Hepatocyte (in vitro differentiated cells): ENCODE measurements around the gene NHS. TPM values are rescaled to one million over a fixed set of nuclear protein-coding genes. Genes with fewer than 3 reads are reported as not detected.

Source experiments
- DNase-seq: peaks from one replicate; pipeline ENCODE4 v3.0.0-alpha.2; 2016; ENCODE audit warnings: low spot score
- H2AFZ ChIP-seq: fragments of 200-600 bp; sonication (generic); 2 replicates; pipeline ENCODE4 v1.6.0; 2016; ENCODE audit warnings: antibody characterized with exemption, mild to moderate bottlenecking
- H3K27ac ChIP-seq: fragments of 200-600 bp; sonication (generic); 2 replicates; pipeline ENCODE4 v1.5.1; 2016; ENCODE audit warnings: mild to moderate bottlenecking
- H3K27me3 ChIP-seq: fragments of 200-600 bp; sonication (generic); 2 replicates; pipeline ENCODE4 v1.6.1; 2016
- H3K36me3 ChIP-seq: fragments of 200-600 bp; sonication (generic); replicated peaks from 2 replicates; pipeline ENCODE4 v1.5.1; 2016; ENCODE audit warnings: low read depth; ENCODE audit not compliant: insufficient read depth
- H3K4me1 ChIP-seq: fragments of 200-600 bp; sonication (generic); 2 replicates; pipeline ENCODE4 v1.5.1; 2016; ENCODE audit warnings: mild to moderate bottlenecking, moderate library complexity; ENCODE audit not compliant: insufficient read depth
- H3K4me2 ChIP-seq: fragments of 200-600 bp; sonication (generic); 2 replicates; pipeline ENCODE4 v1.6.0; 2016
- H3K4me3 ChIP-seq: fragments of 200-600 bp; sonication (generic); 2 replicates; pipeline ENCODE4 v1.5.1; 2016; ENCODE audit warnings: mild to moderate bottlenecking
- H3K79me2 ChIP-seq: fragments of 200-600 bp; sonication (generic); 2 replicates; pipeline ENCODE4 v1.6.0; 2017; ENCODE audit warnings: mild to moderate bottlenecking
- H3K9me2 ChIP-seq: fragments of 200-600 bp; sonication (generic); replicated peaks from 2 replicates; pipeline ENCODE4 v1.6.0; 2017; ENCODE audit warnings: mild to moderate bottlenecking; ENCODE audit not compliant: insufficient read depth
- H3K9me3 ChIP-seq: fragments of 200-600 bp; sonication (generic); 2 replicates; pipeline ENCODE4 v1.5.1; 2016; ENCODE audit warnings: low read depth, mild to moderate bottlenecking
- H4K20me1 ChIP-seq: fragments of 200-600 bp; sonication (generic); 2 replicates; pipeline ENCODE4 v1.6.0; 2016; ENCODE audit warnings: mild to moderate bottlenecking; ENCODE audit not compliant: insufficient read depth, poor library complexity, severe bottlenecking
- EZH2 ChIP-seq: fragments of 200-600 bp; sonication (generic); IDR thresholded peaks from 2 replicates; pipeline ENCODE4 v1.6.1; 2016; ENCODE audit warnings: antibody characterized with exemption, mild to moderate bottlenecking, borderline replicate concordance
- EZH2phosphoT487 ChIP-seq: fragments of 200-600 bp; sonication (generic); IDR thresholded peaks from one replicate; pipeline ENCODE4 v1.6.1; 2018; ENCODE audit warnings: antibody characterized with exemption, mild to moderate bottlenecking, low read depth, moderate library complexity; ENCODE audit not compliant: unreplicated experiment, severe bottlenecking
- WGBS: methylation state at CpG from one replicate; pipeline ENCODE4 v1.1.6; 2016; ENCODE audit warnings: low lambda C conversion rate; ENCODE audit errors: missing lambda C conversion rate; 5-methylcytosine and 5-hydroxymethylcytosine counted together
- polyA plus RNA-seq: library from polyadenylated mRNA; unstranded; fragments of >200 nt; fragmentation: Nextera tagmentation; extraction: Ambion mirVana; gene quantifications from 2 replicates; pipeline ENCODE4 v1.2.1, GENCODE V29; 2016
- total RNA-seq: library from RNA; depleted of rRNA; stranded (reverse); fragments of >200 nt; gene quantifications from 2 replicates; pipeline ENCODE4 v1.2.3, GENCODE V29; 2014
- TF ChIP-seq, protein P1 (sequence below): fragments of 200-600 bp; sonication (generic); IDR thresholded peaks from 2 replicates; pipeline ENCODE4 v1.5.1; 2016; ENCODE audit warnings: antibody characterized with exemption, mild to moderate bottlenecking; ENCODE audit not compliant: poor library complexity

The NHS gene
- total and polyA plus RNA-seq, 2 experiments from 2014 or later = 0.35 to 3.1 TPM

DNA sequence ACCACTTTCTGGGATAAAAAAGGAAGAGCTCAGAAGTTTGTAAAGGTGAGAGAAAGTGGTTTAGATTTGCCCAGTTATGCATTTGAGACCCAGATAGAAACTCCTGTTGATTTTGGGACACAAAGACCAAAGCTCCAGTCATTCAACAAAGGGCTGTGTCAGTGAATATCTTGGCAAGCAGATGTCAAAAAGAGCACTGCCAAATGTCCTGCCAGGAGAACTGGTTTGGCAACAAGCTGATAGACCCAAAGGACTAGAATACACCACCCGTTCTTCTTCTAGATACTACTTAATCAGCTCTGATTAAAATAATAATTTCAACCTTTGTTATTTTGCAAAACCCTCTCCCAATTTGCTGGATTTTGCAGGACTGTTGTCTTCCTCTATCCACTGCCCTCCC is 121.4 kb downstream of the NHS start:
- no peak for DNase-seq
- 60% methylated on average over 1 of the region's 1 CpG for WGBS
- Histone ChIP-seq H3K9me3 (no peaks in the 10 kb centered on the region), H3K79me2 (no peaks in the 10 kb centered on the region), H3K9me2 (no peaks in the 10 kb centered on the region), H4K20me1 (no peaks in the 10 kb centered on the region), H3K4me2 (no peak overlapping the region), H2AFZ (no peak overlapping the region), H3K27me3 (no peaks in the 10 kb centered on the region), H3K4me1 (no peaks in the 10 kb centered on the region), H3K27ac (no peak overlapping the region), H3K4me3 (no peak overlapping the region), H3K36me3 (no peaks in the 10 kb centered on the region)
- TF ChIP-seq, protein P1, sequence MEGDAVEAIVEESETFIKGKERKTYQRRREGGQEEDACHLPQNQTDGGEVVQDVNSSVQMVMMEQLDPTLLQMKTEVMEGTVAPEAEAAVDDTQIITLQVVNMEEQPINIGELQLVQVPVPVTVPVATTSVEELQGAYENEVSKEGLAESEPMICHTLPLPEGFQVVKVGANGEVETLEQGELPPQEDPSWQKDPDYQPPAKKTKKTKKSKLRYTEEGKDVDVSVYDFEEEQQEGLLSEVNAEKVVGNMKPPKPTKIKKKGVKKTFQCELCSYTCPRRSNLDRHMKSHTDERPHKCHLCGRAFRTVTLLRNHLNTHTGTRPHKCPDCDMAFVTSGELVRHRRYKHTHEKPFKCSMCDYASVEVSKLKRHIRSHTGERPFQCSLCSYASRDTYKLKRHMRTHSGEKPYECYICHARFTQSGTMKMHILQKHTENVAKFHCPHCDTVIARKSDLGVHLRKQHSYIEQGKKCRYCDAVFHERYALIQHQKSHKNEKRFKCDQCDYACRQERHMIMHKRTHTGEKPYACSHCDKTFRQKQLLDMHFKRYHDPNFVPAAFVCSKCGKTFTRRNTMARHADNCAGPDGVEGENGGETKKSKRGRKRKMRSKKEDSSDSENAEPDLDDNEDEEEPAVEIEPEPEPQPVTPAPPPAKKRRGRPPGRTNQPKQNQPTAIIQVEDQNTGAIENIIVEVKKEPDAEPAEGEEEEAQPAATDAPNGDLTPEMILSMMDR = no peak
- TF ChIP-seq EZH2phosphoT487 (no peak), EZH2 (no peak)

DNA sequence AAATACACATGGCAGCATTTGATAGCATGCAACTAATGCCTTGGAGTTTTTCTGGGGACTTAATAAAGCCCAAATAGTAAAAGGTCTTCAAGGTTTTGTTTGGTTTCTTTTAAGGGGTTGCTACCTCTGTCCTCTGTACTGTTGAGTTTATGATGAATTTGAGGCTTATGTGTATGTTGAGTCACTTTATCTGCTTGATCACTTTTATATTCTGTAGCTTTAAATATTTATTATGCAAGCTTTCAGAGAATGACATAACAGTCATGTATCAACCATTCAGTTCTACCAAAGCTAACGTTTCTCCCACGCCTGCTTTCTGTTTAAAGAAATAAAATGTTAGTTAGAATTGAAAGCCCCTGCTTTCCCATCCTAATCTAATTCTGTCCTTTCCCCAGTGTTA is 122.2 kb downstream of the NHS start:
- Histone ChIP-seq H4K20me1 (no peaks in the 10 kb centered on the region), H2AFZ (no peak overlapping the region), H3K27me3 (no peaks in the 10 kb centered on the region), H3K4me3 (no peak overlapping the region), H3K4me2 (no peak overlapping the region), H3K36me3 (no peaks in the 10 kb centered on the region), H3K9me2 (no peaks in the 10 kb centered on the region), H3K4me1 (no peaks in the 10 kb centered on the region), H3K27ac (no peak overlapping the region), H3K9me3 (no peaks in the 10 kb centered on the region), H3K79me2 (no peaks in the 10 kb centered on the region)
- 54% methylated on average over 2 of the region's 2 CpGs for WGBS
- DNase-seq = no peak
- TF ChIP-seq, protein P1 = no peak
- TF ChIP-seq EZH2phosphoT487 = no peak
- no peak for TF ChIP-seq EZH2

DNA sequence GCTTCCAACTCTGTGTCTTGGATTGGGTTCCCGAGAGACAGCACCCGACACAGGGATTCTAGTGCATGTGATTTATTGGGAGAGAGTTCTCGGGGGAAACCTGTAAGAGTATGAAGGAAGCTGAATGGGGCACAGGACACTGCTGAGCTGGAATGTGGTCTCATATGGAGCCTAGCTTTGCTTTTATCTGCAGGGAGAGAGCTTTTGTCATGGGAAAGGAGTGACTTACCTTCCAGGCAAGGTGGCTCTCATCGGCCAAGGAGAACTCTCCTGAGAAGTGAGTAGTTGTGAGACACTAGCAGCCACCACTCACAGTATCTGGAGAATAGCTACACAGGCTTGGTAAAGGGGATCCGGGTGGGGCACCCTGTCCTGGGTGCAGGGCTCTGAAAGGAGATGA is 124.5 kb downstream of the NHS start:
- no peak overlapping the region for H3K4me2 ChIP-seq
- no peaks in the 10 kb centered on the region for H3K9me3 ChIP-seq
- no peak for DNase-seq
- H2AFZ ChIP-seq = no peak overlapping the region
- no peaks in the 10 kb centered on the region for H4K20me1 ChIP-seq
- no peak overlapping the region for H3K27ac ChIP-seq
- 66% methylated on average over 5 of the region's 5 CpGs for WGBS
- no peaks in the 10 kb centered on the region for H3K9me2 ChIP-seq
- TF ChIP-seq EZH2phosphoT487 (no peak), EZH2 (no peak)
- TF ChIP-seq, protein P1 = no peak
- H3K79me2 ChIP-seq = no peaks in the 10 kb centered on the region
- H3K27me3 ChIP-seq = no peaks in the 10 kb centered on the region
- no peaks in the 10 kb centered on the region for H3K36me3 ChIP-seq
- H3K4me1 ChIP-seq = no peaks in the 10 kb centered on the region
- H3K4me3 ChIP-seq = no peak overlapping the region

DNA sequence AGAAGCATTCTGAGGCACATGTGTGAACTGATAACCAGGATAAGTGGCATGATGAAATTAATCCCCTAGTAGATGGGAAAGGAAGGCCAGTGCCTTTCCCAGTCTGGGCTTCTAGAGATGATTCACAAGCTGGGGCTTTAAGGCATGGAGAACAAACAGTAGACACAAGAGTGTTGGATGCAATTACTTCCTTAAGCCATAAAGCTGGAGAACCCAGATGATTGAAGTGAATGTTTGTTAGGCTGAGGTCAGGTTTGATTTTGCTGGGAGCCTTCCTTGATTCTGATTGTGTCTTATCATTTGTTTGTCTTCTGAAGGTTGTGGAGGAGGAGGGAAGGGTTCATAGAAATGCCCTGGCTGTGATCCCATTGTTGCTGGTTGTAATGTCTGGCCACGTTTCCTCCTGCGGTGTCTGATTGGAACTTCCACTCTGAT is 125.2 kb downstream of the NHS start:
- no peak overlapping the region for H2AFZ ChIP-seq
- H3K27ac ChIP-seq = no peak overlapping the region
- H3K27me3 ChIP-seq = no peaks in the 10 kb centered on the region
- TF ChIP-seq, protein P1 = no peak
- TF ChIP-seq EZH2 = no peak
- no peak for TF ChIP-seq EZH2phosphoT487
- no peaks in the 10 kb centered on the region for H3K4me1 ChIP-seq
- no peaks in the 10 kb centered on the region for H4K20me1 ChIP-seq
- H3K9me2 ChIP-seq = no peaks in the 10 kb centered on the region
- no peaks in the 10 kb centered on the region for H3K36me3 ChIP-seq
- H3K4me2 ChIP-seq = no peak overlapping the region
- H3K79me2 ChIP-seq = no peaks in the 10 kb centered on the region
- no peaks in the 10 kb centered on the region for H3K9me3 ChIP-seq
- no peak overlapping the region for H3K4me3 ChIP-seq
- WGBS = 41% methylated on average over 2 of the region's 2 CpGs
- DNase-seq = peak; percentile 44
